ENCODE measurements around the gene ZNF124.
"Not testable (repeated sequence)": the region's sequence is repeated elsewhere in the genome, so short reads cannot be mapped to it uniquely, and the experiment has no call there.

- TF ChIP-seq, protein P1, sequence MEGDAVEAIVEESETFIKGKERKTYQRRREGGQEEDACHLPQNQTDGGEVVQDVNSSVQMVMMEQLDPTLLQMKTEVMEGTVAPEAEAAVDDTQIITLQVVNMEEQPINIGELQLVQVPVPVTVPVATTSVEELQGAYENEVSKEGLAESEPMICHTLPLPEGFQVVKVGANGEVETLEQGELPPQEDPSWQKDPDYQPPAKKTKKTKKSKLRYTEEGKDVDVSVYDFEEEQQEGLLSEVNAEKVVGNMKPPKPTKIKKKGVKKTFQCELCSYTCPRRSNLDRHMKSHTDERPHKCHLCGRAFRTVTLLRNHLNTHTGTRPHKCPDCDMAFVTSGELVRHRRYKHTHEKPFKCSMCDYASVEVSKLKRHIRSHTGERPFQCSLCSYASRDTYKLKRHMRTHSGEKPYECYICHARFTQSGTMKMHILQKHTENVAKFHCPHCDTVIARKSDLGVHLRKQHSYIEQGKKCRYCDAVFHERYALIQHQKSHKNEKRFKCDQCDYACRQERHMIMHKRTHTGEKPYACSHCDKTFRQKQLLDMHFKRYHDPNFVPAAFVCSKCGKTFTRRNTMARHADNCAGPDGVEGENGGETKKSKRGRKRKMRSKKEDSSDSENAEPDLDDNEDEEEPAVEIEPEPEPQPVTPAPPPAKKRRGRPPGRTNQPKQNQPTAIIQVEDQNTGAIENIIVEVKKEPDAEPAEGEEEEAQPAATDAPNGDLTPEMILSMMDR (conservative IDR thresholded peaks at IDR 0.05; ENCODE audit: low read depth, low read length), result not testable (repeated sequence)
- not testable (repeated sequence) for TF ChIP-seq EZH2 (IDR thresholded peaks at IDR 0.05; ENCODE audit: low read length, unreplicated experiment)
Measured at GRCh38 chr1:247126601-247127000, 45.2 kb downstream of the ZNF124 start.

Measured in PC-3 (cell line).